Activated CD4-positive, alpha-beta T cell treated with anti-CD3 and anti-CD28 coated beads, Interleukin-2, amount 50 U/mL, for 4 hours (primary cell): Measurements from ENCODE around the gene OGFR.

Experiments used
- DNase-seq, 2 experiments: peaks; one replicate each; pipeline ENCODE4 v3.0.0-alpha.2; 2020

OGFR gene

DNA sequence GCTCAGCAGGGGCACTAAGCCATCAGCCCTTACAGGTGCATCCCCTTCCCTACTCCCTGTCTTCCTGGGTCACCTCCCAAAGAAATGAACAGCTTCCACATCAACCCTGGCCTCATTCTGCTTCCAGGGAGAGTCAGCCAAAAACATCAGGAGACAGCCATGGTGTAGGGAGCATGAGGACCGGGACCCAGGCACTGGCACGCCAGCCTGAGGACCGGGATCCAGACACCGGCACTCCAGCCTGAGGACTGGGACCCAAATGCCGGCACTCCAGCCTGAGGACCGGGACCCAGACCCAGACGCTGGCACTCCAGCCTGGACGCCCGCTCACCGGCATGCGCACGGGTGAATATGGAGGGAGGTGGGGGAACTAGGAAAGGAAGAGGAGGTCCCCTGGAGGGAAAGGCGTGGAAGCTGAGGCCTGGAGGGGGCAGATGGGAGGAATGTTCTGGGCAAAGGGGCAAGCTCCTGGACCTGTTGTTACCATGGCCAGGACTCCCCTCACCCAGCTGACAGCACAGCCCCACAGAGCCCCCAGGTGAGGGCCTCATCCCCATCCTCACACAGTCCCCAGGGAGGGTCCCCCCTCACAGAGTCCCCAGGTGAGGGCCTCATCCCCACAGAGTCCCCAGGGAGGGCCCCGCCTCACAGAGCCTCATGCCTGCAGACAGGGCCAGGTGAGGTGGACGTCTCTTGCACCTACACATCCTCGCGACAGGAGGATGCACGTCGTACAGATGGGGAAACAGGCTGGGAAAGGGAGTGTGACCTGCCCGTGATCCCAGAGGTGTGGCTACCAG is 34.3 kb upstream of the OGFR start:
- no peak for DNase-seq

DNA sequence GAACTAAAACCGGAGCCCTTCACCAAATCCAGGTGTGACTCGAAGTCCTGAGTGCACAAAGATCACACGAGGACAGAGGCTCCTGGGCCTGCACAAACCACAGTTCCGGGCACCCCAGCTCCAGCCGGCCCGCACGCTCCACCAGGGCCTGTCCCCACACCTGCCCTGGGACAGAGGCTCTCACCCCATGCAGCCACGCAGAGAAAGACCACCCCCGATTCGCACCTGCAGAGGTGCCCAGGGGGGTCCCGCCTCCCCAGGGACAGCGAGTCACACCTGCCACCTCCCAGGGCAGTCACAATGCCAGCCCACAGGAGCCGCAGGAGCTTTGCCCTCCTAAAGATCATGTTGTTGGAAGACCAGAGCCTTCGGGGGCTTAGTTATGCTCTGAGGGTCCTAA is 33.7 kb upstream of the OGFR start:
- no peak for DNase-seq

DNA sequence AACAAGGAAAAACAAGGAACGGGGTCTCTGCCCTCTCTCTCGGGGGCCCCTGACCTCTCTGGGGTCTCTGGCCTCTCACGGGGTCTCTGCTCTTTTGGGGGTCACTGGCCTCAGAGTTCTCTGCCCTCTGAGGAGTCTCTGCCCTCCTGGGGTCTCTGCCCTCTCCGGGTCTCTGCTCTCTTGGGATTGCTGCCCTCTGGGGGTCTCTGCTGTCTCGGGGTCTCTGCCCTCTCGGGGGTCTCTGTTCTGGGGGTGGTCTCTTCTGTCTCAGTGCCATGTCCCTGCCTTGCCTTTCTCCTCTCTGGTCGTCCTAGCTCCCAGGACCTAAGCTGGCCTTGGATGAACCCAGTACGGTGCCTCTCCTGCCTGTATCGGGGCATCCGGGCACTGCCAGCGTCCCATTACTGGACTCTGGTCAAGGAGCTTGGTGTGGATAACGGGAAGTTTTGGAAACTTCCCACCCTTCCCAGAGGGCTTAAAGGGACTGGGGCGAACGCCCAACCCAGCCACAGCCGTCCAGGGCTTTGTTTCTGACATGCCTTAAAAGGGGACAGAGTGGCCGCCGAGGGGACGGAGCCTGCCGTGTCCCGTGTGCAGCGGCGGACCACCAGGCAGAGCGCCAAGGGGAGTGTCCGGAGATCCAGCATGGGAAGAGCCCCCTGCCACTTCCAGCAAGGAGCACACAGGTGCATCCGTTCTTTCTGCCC is 33.1 kb upstream of the OGFR start:
- DNase-seq = no peak

GRCh38 chr20:62772103-62772611 is 32.5 kb upstream of the OGFR start:
- DNase-seq = no peak

- no peak for DNase-seq
These were observed 32.0 kb upstream of the OGFR start for GRCh38 chr20:62772619-62772989.

DNA sequence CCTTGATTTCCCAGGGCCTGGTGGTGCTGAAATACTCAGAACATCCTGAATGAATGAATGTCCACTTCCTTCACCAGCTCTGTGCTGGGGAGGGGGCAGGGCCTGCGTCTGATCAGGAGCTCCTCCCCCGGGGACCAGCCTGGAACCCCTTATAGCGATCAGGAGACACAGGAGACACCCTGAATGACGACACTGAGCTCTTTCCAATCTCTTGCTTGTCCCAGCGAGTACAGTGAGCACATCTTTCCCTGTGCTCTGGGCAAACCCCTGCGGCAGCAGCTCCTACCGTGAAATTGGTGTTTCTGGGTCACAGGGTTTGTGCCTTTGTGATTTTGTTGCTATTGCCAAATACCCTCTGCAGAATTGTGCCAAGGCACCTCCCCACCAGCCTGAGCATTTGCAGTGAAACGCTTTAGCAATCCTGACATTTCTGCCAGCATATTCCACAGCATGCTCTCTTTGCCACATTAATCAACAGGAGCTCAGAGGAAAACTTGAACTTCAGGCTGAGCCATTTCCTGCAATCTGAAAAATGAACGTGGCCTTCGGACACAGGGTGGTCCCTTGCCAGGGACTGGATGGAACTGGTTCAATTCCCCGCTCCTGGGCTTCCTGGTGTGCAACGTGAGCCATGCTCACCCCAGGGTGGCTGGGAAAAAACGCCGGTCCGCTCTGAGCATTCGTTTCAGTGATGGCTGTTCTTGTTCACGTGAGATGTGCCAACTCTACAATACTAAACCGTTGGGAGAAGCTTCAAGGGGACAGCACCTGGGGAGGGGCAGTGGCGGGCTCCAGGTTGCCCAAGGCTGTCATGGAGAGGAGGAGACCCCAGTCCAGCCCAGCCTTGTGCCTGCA is 31.4 kb upstream of the OGFR start:
- no peak for DNase-seq

- DNase-seq = no peak
These were observed 30.6 kb upstream of the OGFR start for GRCh38 chr20:62773845-62774714.

GRCh38 chr20:62774762-62775161 is 29.9 kb upstream of the OGFR start:
- DNase-seq = peak in 1 of 2 experiments; percentile 19

- no peak for DNase-seq
These were observed 29.4 kb upstream of the OGFR start for GRCh38 chr20:62775206-62775605.

DNA sequence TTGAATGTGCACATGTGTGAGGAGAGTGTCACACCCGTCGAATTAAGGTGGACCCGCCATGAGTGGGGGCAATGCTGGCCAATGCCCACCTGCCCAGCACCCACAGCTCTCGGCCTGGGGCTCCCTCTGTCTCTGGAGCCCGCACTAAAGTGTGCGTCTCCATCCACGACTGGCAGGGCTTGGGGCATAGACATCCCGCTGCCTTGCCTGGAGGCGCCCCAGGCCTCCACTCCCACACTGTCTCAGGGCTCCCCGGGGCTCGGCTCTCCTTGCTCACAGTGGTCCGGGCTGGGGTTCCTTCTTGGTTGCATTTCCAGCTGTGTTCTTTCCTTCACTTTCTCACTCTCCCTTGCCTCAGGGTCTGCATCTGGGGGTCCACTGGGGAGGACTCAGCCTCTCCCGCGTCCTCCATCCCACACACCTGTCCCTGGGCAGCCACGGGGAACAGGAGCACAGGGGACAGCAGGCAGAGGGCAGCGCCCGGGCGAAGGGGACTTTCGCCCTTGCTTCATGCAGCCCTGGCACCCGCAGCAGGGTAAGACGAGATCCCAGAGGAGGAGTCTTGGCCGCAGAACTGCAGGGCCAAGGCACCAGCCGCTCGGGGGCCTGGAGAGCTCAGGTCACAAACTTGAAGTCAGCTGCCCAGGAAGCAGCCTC is 28.5 kb upstream of the OGFR start:
- no peak for DNase-seq

GRCh38 chr20:62776692-62777527 is 27.7 kb upstream of the OGFR start:
- peak; percentile 49 to 51 for DNase-seq

DNA sequence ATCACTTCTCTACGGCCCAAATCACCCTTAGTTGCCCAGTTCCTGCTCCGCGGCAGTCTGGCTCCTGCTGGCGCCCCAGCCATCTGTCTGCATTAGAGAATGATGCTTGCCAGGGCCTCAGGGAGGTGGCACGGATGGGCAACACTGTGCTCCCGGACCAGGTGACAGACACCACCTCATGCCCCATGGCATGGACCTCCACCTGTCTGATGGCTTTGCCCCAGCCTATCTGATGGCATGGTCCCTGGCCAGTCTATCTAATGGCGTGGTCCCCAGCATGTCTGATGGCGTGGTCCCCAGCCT is 27.2 kb upstream of the OGFR start:
- no peak for DNase-seq

DNA sequence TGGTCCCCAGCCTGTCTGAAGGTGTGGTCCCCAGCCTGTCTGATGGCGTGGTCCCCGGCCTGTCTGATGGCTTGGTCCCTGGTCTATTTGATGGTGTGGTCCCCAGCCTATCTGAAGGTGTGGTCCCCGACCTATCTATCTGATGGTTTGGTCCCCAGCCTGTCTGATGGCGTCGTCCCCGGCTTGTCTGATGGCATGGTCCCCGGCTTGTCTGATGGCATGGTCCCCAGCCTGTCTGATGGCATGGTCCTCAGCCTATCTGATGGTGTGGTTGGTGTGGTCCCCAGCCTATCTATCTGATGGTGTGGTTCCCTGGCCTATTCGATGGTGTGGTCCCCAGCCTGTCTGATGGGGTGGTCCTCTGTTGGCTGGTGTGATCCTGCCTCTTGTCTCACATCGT is 26.6 kb upstream of the OGFR start:
- DNase-seq = no peak

DNA sequence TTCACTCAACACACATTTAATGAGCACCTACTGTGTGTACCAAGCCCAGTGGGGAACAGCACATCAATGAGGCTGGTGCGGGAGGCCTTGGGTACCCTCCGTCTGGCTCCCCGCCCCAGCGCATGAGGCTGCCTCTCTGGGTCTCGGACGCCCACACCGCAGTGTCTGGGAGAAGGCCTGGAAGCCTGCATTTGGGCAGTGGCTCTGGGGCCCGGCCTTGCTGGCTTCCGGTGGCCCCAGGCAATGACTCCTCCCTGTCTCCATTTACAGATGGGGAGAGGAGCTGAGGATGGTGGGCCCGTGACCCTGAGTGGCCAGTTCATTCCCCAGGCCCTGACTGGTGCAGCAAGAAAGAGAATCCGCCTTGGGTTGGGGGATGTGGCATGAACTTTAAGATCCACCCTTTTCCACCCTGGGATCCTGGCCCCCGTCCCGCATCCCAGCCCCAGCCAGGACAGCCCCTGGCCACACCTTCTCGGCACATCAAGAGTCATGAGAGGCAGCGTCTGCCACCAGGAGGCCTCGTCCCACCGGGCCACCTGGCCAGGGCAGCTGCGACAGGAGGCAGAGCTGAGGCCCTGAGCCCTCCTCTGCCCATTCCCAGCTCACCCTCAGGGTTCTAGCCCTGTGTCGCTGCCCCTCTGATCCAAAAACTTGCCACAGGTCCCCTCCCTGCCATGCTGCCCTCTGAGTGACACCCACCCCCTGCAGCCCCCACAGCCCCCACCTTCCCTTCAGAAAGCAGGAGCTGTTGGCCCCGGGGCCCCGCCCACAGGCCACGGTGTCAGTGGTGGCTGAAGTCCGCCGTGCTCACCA is 25.8 kb upstream of the OGFR start:
- DNase-seq = no peak

DNA sequence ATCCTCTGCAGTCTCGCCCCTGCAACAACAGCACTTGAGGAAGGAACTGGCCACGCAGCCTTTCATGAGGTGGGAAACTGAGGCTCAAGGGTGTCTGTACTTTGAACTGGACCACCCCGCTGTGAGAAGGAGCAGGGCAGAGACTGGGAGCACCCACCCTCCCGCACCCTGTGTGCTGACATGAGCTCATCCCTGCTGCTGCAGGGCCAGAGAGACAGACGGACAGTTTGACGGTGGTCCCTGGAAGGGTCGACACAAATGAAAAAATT is 25.3 kb upstream of the OGFR start:
- no peak for DNase-seq

GRCh38 chr20:62780204-62780603 is 24.4 kb upstream of the OGFR start:
- no peak for DNase-seq

DNA sequence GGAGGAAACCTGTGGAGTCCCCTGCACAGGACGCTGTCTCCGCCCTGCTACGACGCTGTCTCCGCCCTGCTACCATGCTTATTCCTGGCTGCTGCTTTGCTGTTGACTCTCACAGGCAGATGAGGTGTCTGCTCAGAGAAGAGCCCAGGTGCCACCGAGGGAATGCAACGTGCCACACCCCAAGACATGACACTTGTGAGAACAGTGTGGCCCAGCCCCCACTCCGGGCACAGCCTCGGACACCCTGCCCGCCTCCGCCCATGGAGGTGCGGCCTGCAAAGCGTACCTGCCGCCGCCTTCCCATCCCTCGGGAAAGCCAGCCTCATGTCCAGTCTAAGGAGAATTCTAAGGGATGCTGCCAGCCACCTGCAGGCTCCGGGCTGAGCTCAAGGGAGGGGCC is 23.9 kb upstream of the OGFR start:
- no peak for DNase-seq

DNA sequence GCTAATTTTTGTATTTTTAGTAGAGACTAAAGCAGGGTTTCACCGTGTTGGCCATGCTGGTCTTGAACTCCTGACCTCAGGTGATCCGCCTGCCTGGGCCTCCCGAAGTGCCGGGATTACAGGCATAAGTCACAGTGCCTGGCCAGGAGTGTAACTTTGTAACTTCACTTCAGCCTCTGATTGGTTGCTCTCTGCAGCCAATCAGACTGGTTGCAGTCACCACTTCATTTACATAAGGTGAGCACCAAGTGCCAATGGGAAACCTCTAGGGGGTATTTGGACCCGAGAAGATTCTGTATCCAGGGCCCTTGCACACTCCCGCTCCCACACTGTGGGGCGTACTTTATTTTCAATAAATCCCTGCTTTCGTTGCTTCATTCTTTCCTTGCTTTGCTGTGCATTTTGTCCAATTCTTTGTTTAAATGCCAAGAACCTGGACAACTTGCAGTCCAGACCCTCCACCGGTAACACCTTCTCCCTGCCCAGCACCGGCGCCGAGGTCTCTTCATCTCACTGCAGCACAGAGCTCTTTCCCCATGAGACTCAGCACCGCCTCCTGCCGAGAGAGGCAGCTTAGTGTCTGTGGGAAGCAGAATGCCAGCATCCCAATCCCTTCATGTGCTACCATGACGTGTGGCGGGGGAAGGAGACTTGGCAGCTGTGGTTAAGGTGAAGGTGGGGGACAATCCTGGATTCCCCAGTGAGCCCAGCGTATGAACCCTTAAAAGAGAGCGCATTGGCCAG is 22.3 kb upstream of the OGFR start:
- DNase-seq = no peak

- no peak for DNase-seq
These were observed 21.7 kb upstream of the OGFR start for GRCh38 chr20:62782893-62783278.

- DNase-seq = no peak
These were observed 20.1 kb upstream of the OGFR start for GRCh38 chr20:62784497-62784896.
